K562 (cell line): ENCODE results near the gene ZBTB22. TPM values are rescaled to one million over a fixed set of nuclear protein-coding genes. Genes with fewer than 3 reads are reported as not detected.

ENCODE experiments used
- CEBPB ChIP-seq: fragments of 450-650 bp; IDR thresholded peaks from 2 replicates; pipeline ENCODE4 v1.6.1; 2016; ENCODE audit warnings: missing genetic modification characterization, missing compliant biosample characterization
- CHCHD3 ChIP-seq: fragments of 250-450 bp; sonication (Bioruptor Pico); IDR thresholded peaks from 2 replicates; pipeline ENCODE4 v2.1.2; 2022; ENCODE audit warnings: mild to moderate bottlenecking
- CTBP1 ChIP-seq: fragments of 450-650 bp; IDR thresholded peaks from 2 replicates; pipeline ENCODE4 v1.6.1; 2016; ENCODE audit warnings: borderline replicate concordance
- ETV1 ChIP-seq: fragments of 450-650 bp; conservative IDR thresholded peaks from 2 replicates; pipeline ENCODE4 v1.6.1; 2016; ENCODE audit warnings: missing genetic modification characterization, control low read depth, low read depth, missing compliant biosample characterization
- FOSL1 ChIP-seq: fragments of 200-800 bp; sonication (Bioruptor generic); conservative IDR thresholded peaks from 2 replicates; pipeline ENCODE4 v1.6.1; 2016; ENCODE audit warnings: missing genetic modification characterization, missing compliant biosample characterization
- FOXK2 ChIP-seq, 2 experiments: fragments of 450-650 bp; IDR thresholded peaks in 1 of 2; conservative IDR thresholded peaks in 1 of 2; 2 replicates each; pipeline ENCODE4 v1.6.1; 2016; ENCODE audit warnings: low read depth in 2 of 2, mild to moderate bottlenecking in 1 of 2
- GATA2 ChIP-seq: sonication (generic); formaldehyde crosslinking; IDR thresholded peaks from 2 replicates; pipeline ENCODE4 v1.4.0; 2020; ENCODE audit warnings: mild to moderate bottlenecking, missing genetic modification reagents
- KDM5B ChIP-seq: fragments of 200-600 bp; sonication (generic); IDR thresholded peaks from 2 replicates; pipeline ENCODE4 v1.6.1; 2012; ENCODE audit warnings: low read depth, mild to moderate bottlenecking, moderate library complexity, low read length, control low read depth, inconsistent platforms; ENCODE audit not compliant: insufficient replicate concordance
- LARP7 ChIP-seq: fragments of 450-650 bp; IDR thresholded peaks from 2 replicates; pipeline ENCODE4 v1.6.1; 2016
- MECOM ChIP-seq: fragments of 250-450 bp; sonication (Bioruptor Pico); IDR thresholded peaks from 2 replicates; pipeline ENCODE4 v1.8.0; 2022; ENCODE audit warnings: inconsistent platforms
- MED1 ChIP-seq: sonication (generic); formaldehyde crosslinking; IDR thresholded peaks from 2 replicates; pipeline ENCODE4 v1.8.1; 2023; ENCODE audit warnings: missing genetic modification reagents, borderline replicate concordance
- MTA1 ChIP-seq: fragments of 450-650 bp; IDR thresholded peaks from 2 replicates; pipeline ENCODE4 v1.6.1; 2017; ENCODE audit warnings: borderline replicate concordance
- MTA2 ChIP-seq: fragments of 450-650 bp; IDR thresholded peaks from 2 replicates; pipeline ENCODE4 v1.6.1; 2016; ENCODE audit warnings: low read depth
- MYC ChIP-seq, 2 experiments: fragments of 250-450 bp in 1 of 2; sonication (Bioruptor Pico) in 1 of 2; IDR thresholded peaks; 2 replicates each; pipeline versions ENCODE4 v1.5.1 to v1.6.1; 2012 to 2021; ENCODE audit warnings: low read depth in 2 of 2, borderline replicate concordance in 1 of 2, improper control_type of control experiment in 1 of 2, low read length in 1 of 2, mild to moderate bottlenecking in 1 of 2, moderate library complexity in 1 of 2
- NFXL1 ChIP-seq: fragments of 450-650 bp; formaldehyde crosslinking; IDR thresholded peaks from 2 replicates; pipeline ENCODE4 v1.4.0; 2021; ENCODE audit warnings: mild to moderate bottlenecking
- NFYB ChIP-seq: IDR thresholded peaks from 2 replicates; pipeline ENCODE4 v1.6.1; 2011; ENCODE audit warnings: mild to moderate bottlenecking, moderate library complexity; ENCODE audit not compliant: insufficient read length; ENCODE audit errors: extremely low read depth
- RAD51 ChIP-seq: fragments of 450-650 bp; IDR thresholded peaks from 2 replicates; pipeline ENCODE4 v1.7.1; 2016; ENCODE audit warnings: low read depth, mild to moderate bottlenecking, borderline replicate concordance
- RBM39 ChIP-seq: fragments of 200-400 bp; formaldehyde crosslinking; optimal IDR thresholded peaks from 2 replicates; pipeline ENCODE3; 2018; ENCODE audit warnings: low read depth, low read length
- RFX1 ChIP-seq: fragments of 450-650 bp; IDR thresholded peaks from 2 replicates; pipeline ENCODE4 v1.6.1; 2016; ENCODE audit warnings: mild to moderate bottlenecking, moderate library complexity
- SETDB1 ChIP-seq: IDR thresholded peaks from one replicate; pipeline ENCODE4 v1.6.1; 2012; ENCODE audit warnings: low read length, control low read depth, inconsistent platforms
- SMAD1 ChIP-seq: fragments of 150-350 bp; IDR thresholded peaks from 2 replicates; pipeline ENCODE4 v1.6.1; 2014; ENCODE audit warnings: low read length, low read depth; ENCODE audit not compliant: partially characterized antibody
- SRSF1 ChIP-seq: fragments of 200-400 bp; formaldehyde crosslinking; IDR thresholded peaks from 2 replicates; pipeline ENCODE4 v1.6.1; 2017; ENCODE audit warnings: mild to moderate bottlenecking, low read depth, low read length, moderate library complexity
- ZBTB26 ChIP-seq: fragments of 450-650 bp; formaldehyde crosslinking; IDR thresholded peaks from 2 replicates; pipeline ENCODE4 v1.4.0; 2022; ENCODE audit warnings: missing genetic modification characterization
- ZFX ChIP-seq: sonication (generic); formaldehyde crosslinking; IDR thresholded peaks from 2 replicates; pipeline ENCODE4 v1.8.0; 2022; ENCODE audit warnings: mild to moderate bottlenecking, missing genetic modification reagents, moderate library complexity
- ZNF24 ChIP-seq: fragments of 450-650 bp; IDR thresholded peaks from 2 replicates; pipeline ENCODE4 v1.6.1; 2016
- ZNF445 ChIP-seq: fragments of 250-450 bp; sonication (Bioruptor Pico); IDR thresholded peaks from 2 replicates; pipeline ENCODE4 v1.4.0; 2020; ENCODE audit warnings: low read depth, mild to moderate bottlenecking, moderate library complexity
- ZNF589 ChIP-seq: fragments of 200-800 bp; sonication (Bioruptor generic); IDR thresholded peaks from 2 replicates; pipeline ENCODE4 v1.6.1; 2016; ENCODE audit warnings: low read depth, missing genetic modification characterization, missing compliant biosample characterization
- ZNF668 ChIP-seq: fragments of 250-450 bp; sonication (Bioruptor Pico); IDR thresholded peaks from 2 replicates; pipeline ENCODE4 v1.8.0; 2022; ENCODE audit warnings: mild to moderate bottlenecking, inconsistent platforms
- polyA plus RNA-seq, 8 experiments: library from polyadenylated mRNA; depleted of rRNA in 4 of 8; stranded (reverse) in 5 of 8; unstranded in 3 of 8; fragments of >200 nt; fragmentation: Nextera tagmentation in 2 of 8; fragmentation: Illumina TruSeq in 1 of 8; extraction: Ambion mirVana in 2 of 8; extraction: Trizol in 1 of 8; gene quantifications; 2 replicates each; pipeline versions ENCODE4 v1.2.1 to v1.2.3, GENCODE V29; 2011 to 2014; ENCODE audit warnings: inconsistent platforms in 1 of 8, missing spikeins in 1 of 8
- total RNA-seq, 7 experiments: library from RNA; depleted of rRNA in 6 of 7; stranded (reverse); fragments of >200 nt in 6 of 7; fragmentation: Illumina TruSeq in 2 of 7; extraction: Trizol in 2 of 7; gene quantifications; 2 replicates each; pipeline versions ENCODE4 v1.2.1 to v1.2.3, GENCODE V29; 2011 to 2021; ENCODE audit warnings: low replicate concordance in 1 of 7
- TF ChIP-seq, protein P1 (sequence below): sonication (generic); formaldehyde crosslinking; IDR thresholded peaks from 2 replicates; pipeline ENCODE4 v1.8.0; 2022; ENCODE audit warnings: mild to moderate bottlenecking, missing genetic modification reagents

The ZBTB22 gene
- total and polyA plus RNA-seq, 9 of the 15 experiments (the other 6 are each of a cell fraction or from before 2014, with no cell fraction given) = 0.21 to 11.9 (median 7.1) TPM

DNA sequence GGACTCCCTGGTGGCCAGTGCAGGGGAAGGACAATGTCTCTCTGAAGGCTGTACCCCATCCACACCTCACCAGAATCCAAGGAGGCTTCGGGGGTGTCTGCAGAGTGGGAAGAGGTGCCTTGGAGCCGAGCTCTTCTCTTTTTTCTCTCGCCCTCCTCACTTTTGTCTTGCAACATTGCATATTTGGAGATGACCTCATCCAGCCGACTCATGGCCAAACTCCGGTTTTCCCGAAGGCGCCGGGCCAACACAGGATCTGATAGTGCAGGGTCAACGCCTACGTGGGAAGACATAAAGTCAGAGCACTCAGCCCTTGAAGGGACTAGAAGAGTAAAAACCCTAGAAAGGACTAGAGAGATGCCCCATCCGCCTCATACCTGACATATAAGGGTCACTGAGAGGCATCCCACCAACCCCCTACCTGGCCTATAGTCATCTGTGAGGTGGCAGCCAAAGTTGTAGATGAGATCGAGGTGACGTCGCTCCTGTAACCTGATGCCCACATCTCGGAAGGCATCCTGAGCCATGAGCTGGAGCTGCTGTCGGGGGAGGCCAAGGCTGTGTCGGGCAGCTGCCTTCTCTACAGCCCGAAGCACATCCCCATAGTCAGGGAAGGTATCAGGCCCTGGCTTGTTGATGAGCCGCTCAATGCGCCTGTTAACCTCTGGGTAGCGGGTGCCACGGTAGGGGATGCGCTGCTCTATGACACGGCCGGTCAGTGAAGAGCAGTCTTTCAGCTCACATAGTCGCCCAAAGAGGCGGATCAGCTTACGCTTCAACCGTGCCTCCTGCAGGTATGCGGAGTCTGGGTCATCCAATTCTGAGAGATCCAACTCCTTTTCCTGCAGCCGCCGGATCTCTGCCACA is 3.0 kb upstream of the ZBTB22 start (continued):
- TF ChIP-seq, protein P1, sequence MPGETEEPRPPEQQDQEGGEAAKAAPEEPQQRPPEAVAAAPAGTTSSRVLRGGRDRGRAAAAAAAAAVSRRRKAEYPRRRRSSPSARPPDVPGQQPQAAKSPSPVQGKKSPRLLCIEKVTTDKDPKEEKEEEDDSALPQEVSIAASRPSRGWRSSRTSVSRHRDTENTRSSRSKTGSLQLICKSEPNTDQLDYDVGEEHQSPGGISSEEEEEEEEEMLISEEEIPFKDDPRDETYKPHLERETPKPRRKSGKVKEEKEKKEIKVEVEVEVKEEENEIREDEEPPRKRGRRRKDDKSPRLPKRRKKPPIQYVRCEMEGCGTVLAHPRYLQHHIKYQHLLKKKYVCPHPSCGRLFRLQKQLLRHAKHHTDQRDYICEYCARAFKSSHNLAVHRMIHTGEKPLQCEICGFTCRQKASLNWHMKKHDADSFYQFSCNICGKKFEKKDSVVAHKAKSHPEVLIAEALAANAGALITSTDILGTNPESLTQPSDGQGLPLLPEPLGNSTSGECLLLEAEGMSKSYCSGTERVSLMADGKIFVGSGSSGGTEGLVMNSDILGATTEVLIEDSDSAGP (CRISPR knock-in tag) = no peak
- no peak for TF ChIP-seq RBM39
- no peak for TF ChIP-seq SMAD1
- TF ChIP-seq FOSL1 = peak; percentile 82
- no peak for TF ChIP-seq ETV1 (tag)
- TF ChIP-seq GATA2 (CRISPR knock-in tag) = peak; percentile 20; the same call in 1 of the 2 replicates
- no peak for TF ChIP-seq MYC (IDR thresholded peaks at IDR 0.05; ENCODE audit: low read depth, low read length)
- no peak for TF ChIP-seq MYC (CRISPR knock-in tag; IDR thresholded peaks at IDR 0.05; ENCODE audit: borderline replicate concordance, low read depth)
- TF ChIP-seq MECOM (CRISPR knock-in tag) = no peak
- TF ChIP-seq ZBTB26 (CRISPR knock-in tag) = no peak
- TF ChIP-seq ZNF668 = no peak
- no peak for TF ChIP-seq MTA1
- no peak for TF ChIP-seq ZNF24
- TF ChIP-seq LARP7 = no peak
- TF ChIP-seq CTBP1 = no peak
- no peak for TF ChIP-seq MED1 (CRISPR knock-in tag)
- peak; percentile 22; the same call in 1 of the 2 replicates for TF ChIP-seq ZFX
- no peak for TF ChIP-seq SRSF1
- TF ChIP-seq CHCHD3 (CRISPR knock-in tag) = no peak
- TF ChIP-seq RAD51 = no peak
- TF ChIP-seq MTA2 = no peak
- peak; percentile 48 for TF ChIP-seq KDM5B
- no peak for TF ChIP-seq NFXL1 (CRISPR knock-in tag)
- TF ChIP-seq FOXK2 (conservative IDR thresholded peaks at IDR 0.05 in 1 of 2, IDR thresholded peaks at IDR 0.05 in 1 of 2; ENCODE audit: low read depth in 2 of 2) = no peak
- no peak for TF ChIP-seq ZNF445 (CRISPR knock-in tag)
- TF ChIP-seq CEBPB (tag) = peak; percentile 88
- no peak for TF ChIP-seq NFYB
- no peak for TF ChIP-seq ZNF589 (CRISPR knock-in tag)
- no peak for TF ChIP-seq SETDB1
- no peak for TF ChIP-seq RFX1
